H9 (cell line): Measurements from ENCODE around the gene CACNA2D4. TPM values are rescaled to one million over a fixed set of nuclear protein-coding genes. Genes with fewer than 3 reads are reported as not detected.

Experiments
- DNase-seq: peaks from one replicate; pipeline ENCODE4 v3.0.0-alpha.2; 2017
- H2AFZ ChIP-seq: one replicate; pipeline ENCODE4 v1.6.1; 2013; ENCODE audit warnings: mild to moderate bottlenecking, low read length, control low read depth, moderate library complexity
- H2AK5ac ChIP-seq: 2 replicates; pipeline ENCODE4 v1.6.1; 2013; ENCODE audit warnings: low read length, control low read depth, mixed read lengths; ENCODE audit not compliant: insufficient read length
- H2BK120ac ChIP-seq: one replicate; pipeline ENCODE4 v1.6.1; 2013; ENCODE audit warnings: low read depth, mild to moderate bottlenecking, low read length, control low read depth, inconsistent platforms; ENCODE audit not compliant: poor library complexity, severe bottlenecking
- H2BK12ac ChIP-seq: 2 replicates; pipeline ENCODE4 v1.6.1; 2013; ENCODE audit warnings: low read length, control low read depth, mixed read lengths, low read depth; ENCODE audit not compliant: insufficient read length
- H2BK15ac ChIP-seq: 2 replicates; pipeline ENCODE4 v1.6.1; 2013; ENCODE audit warnings: low read depth, low read length, control low read depth
- H2BK20ac ChIP-seq: one replicate; pipeline ENCODE4 v1.6.1; 2013; ENCODE audit warnings: low read depth, mild to moderate bottlenecking, low read length, control low read depth, inconsistent platforms; ENCODE audit not compliant: poor library complexity, severe bottlenecking
- H2BK5ac ChIP-seq: 2 replicates; pipeline ENCODE4 v1.6.1; 2013; ENCODE audit warnings: low read length, control low read depth, mixed read lengths; ENCODE audit not compliant: insufficient read length
- H3K14ac ChIP-seq: 2 replicates; pipeline ENCODE4 v1.6.1; 2013; ENCODE audit warnings: low read length, control low read depth; ENCODE audit not compliant: insufficient read depth
- H3K18ac ChIP-seq: 2 replicates; pipeline ENCODE4 v1.6.1; 2013; ENCODE audit warnings: low read depth, mild to moderate bottlenecking, mixed read lengths, low read length, control low read depth; ENCODE audit not compliant: insufficient read length
- H3K23ac ChIP-seq: 2 replicates; pipeline ENCODE4 v1.6.1; 2013; ENCODE audit warnings: low read length, control low read depth, mixed read lengths, low read depth; ENCODE audit not compliant: insufficient read length
- H3K23me2 ChIP-seq: 2 replicates; pipeline ENCODE4 v1.6.1; 2013; ENCODE audit warnings: low read depth, mild to moderate bottlenecking, mixed read lengths, low read length, control low read depth; ENCODE audit not compliant: insufficient read length, poor library complexity, severe bottlenecking
- H3K27ac ChIP-seq: 2 replicates; pipeline ENCODE4 v1.5.1; 2013; ENCODE audit warnings: low read length, control low read depth, mixed read lengths, low read depth; ENCODE audit not compliant: insufficient read length
- H3K27me3 ChIP-seq: 2 replicates; pipeline ENCODE4 v1.6.1; 2013; ENCODE audit warnings: low read length, control low read depth, inconsistent platforms; ENCODE audit not compliant: insufficient read depth
- H3K4ac ChIP-seq: 2 replicates; pipeline ENCODE4 v1.6.1; 2013; ENCODE audit warnings: low read depth, mild to moderate bottlenecking, control low read depth, inconsistent platforms, low read length, moderate library complexity
- H3K4me1 ChIP-seq: 2 replicates; pipeline ENCODE4 v1.6.1; 2013; ENCODE audit warnings: low read length, control low read depth, inconsistent platforms; ENCODE audit not compliant: insufficient read depth
- H3K4me2 ChIP-seq: 2 replicates; pipeline ENCODE4 v1.6.1; 2013; ENCODE audit warnings: low read length, control low read depth, mixed read lengths; ENCODE audit not compliant: insufficient read length, insufficient read depth
- H3K56ac ChIP-seq: 2 replicates; pipeline ENCODE4 v1.6.1; 2013; ENCODE audit warnings: low read depth, mild to moderate bottlenecking, mixed read lengths, low read length, control low read depth; ENCODE audit not compliant: insufficient read length
- H3K79me1 ChIP-seq: 2 replicates; pipeline ENCODE4 v1.6.1; 2013; ENCODE audit warnings: low read depth, mild to moderate bottlenecking, moderate library complexity, low read length, control low read depth, inconsistent platforms; ENCODE audit not compliant: insufficient read depth, poor library complexity, severe bottlenecking
- H3K79me2 ChIP-seq: 2 replicates; pipeline ENCODE4 v1.6.1; 2013; ENCODE audit warnings: low read length, control low read depth, inconsistent platforms; ENCODE audit not compliant: insufficient read depth
- H3K9ac ChIP-seq: 2 replicates; pipeline ENCODE4 v1.6.1; 2013; ENCODE audit warnings: low read length, control low read depth, mixed read lengths; ENCODE audit not compliant: insufficient read length; ENCODE audit errors: extremely low read depth
- H3K9me3 ChIP-seq: one replicate; pipeline ENCODE4 v1.6.1; 2013; ENCODE audit warnings: low read depth, low read length, inconsistent platforms; ENCODE audit not compliant: control insufficient read depth
- H3T11ph ChIP-seq: one replicate; pipeline ENCODE4 v1.6.1; 2013; ENCODE audit warnings: mild to moderate bottlenecking, low read length, control low read depth, inconsistent platforms
- H4K20me1 ChIP-seq: one replicate; pipeline ENCODE4 v1.6.1; 2013; ENCODE audit not compliant: control insufficient read depth, insufficient read length, insufficient read depth
- H4K5ac ChIP-seq: 2 replicates; pipeline ENCODE4 v1.6.1; 2013; ENCODE audit warnings: low read depth, mild to moderate bottlenecking, mixed read lengths, low read length, control low read depth; ENCODE audit not compliant: insufficient read length
- H4K8ac ChIP-seq: replicated peaks from 2 replicates; pipeline ENCODE4 v1.6.1; 2013; ENCODE audit warnings: low read length, control low read depth, mixed read lengths, low read depth; ENCODE audit not compliant: insufficient read length
- H4K91ac ChIP-seq: 2 replicates; pipeline ENCODE4 v1.6.1; 2013; ENCODE audit warnings: low read depth, mild to moderate bottlenecking, moderate library complexity, mixed read lengths, low read length, control low read depth; ENCODE audit not compliant: insufficient read length
- H3K27ac Mint-ChIP-seq, 3 experiments: 2 replicates in 2 of 3; 3 replicates in 1 of 3; pipeline ENCODE4 v1.8.0; 2020 to 2021; ENCODE audit warnings: mixed read lengths in 3 of 3, mild to moderate bottlenecking in 1 of 3, moderate library complexity in 1 of 3
- H3K27me3 Mint-ChIP-seq: 2 replicates; pipeline ENCODE4 v1.8.0; 2021; ENCODE audit warnings: low read depth, mild to moderate bottlenecking, moderate library complexity, mixed read lengths
- H3K36me3 Mint-ChIP-seq, 3 experiments: 2 replicates in 2 of 3; 3 replicates in 1 of 3; pipeline ENCODE4 v1.8.0; 2020 to 2021; ENCODE audit warnings: low read depth in 3 of 3, mixed read lengths in 3 of 3; ENCODE audit not compliant: insufficient read depth in 1 of 3
- H3K4me1 Mint-ChIP-seq, 2 experiments: 2 replicates each; pipeline ENCODE4 v1.8.0; 2020; ENCODE audit warnings: mixed read lengths in 2 of 2
- H3K4me3 Mint-ChIP-seq, 2 experiments: 2 replicates in 1 of 2; 3 replicates in 1 of 2; pipeline ENCODE4 v1.8.0; 2020 to 2021; ENCODE audit warnings: mild to moderate bottlenecking in 2 of 2, mixed read lengths in 2 of 2, moderate library complexity in 1 of 2
- H3K9me3 Mint-ChIP-seq, 2 experiments: 2 replicates in 1 of 2; 3 replicates in 1 of 2; pipeline ENCODE4 v1.8.0; 2020; ENCODE audit warnings: mild to moderate bottlenecking in 2 of 2, mixed read lengths in 2 of 2, moderate library complexity in 1 of 2
- CTCF ChIP-seq: fragments of 200-600 bp; sonication (generic); conservative IDR thresholded peaks from 3 replicates; pipeline ENCODE4 v1.8.0; 2021; ENCODE audit warnings: antibody characterized with exemption, mild to moderate bottlenecking
- WGBS: extraction: QIAGEN DNeasy Blood & Tissue Kit; methylation state at CpG from one replicate; pipeline ENCODE4 v1.1.7; 2013; ENCODE audit warnings: missing lambda C conversion rate, low lambda C conversion rate, mixed read lengths; ENCODE audit not compliant: insufficient read length; ENCODE audit errors: extremely low coverage; 5-methylcytosine and 5-hydroxymethylcytosine counted together
- total RNA-seq: library from RNA; stranded (reverse); gene quantifications from 2 replicates; pipeline ENCODE4 v1.2.1, GENCODE V29; 2021

The CACNA2D4 gene
- total RNA-seq, 1 experiment from 2014 or later = 0.79 TPM

GRCh38 chr12:1747609-1748008 is 170.8 kb downstream of the CACNA2D4 start:
- WGBS = no CpG with 5 or more reads among the region's 2 CpGs
- Mint-ChIP-seq H3K4me1 (peaks cover 8% of the 10 kb centered on the region in 2 experiments), H3K4me3 (no peak overlapping the region)

More at GRCh38 chr12:1747609-1748008, 170.8 kb downstream of the CACNA2D4 start:
- Histone ChIP-seq H3K9me3 (no peaks in the 10 kb centered on the region), H3K79me1 (no peaks in the 10 kb centered on the region), H3K4me2 (no peak overlapping the region), H3K79me2 (peaks cover 3% of the 10 kb centered on the region; the same call in 1 of the 2 replicates), H3K27me3 (no peaks in the 10 kb centered on the region), H4K5ac (no peak overlapping the region), H3K27ac (no peak overlapping the region), H3K4me1 (peaks cover 2% of the 10 kb centered on the region; the same call in 1 of the 2 replicates), H3K14ac (no peak overlapping the region), H3K56ac (no peak overlapping the region), H3T11ph (no peak overlapping the region), H2AK5ac (no peak overlapping the region), H4K91ac (no peak overlapping the region), H3K18ac (no peak overlapping the region), H3K23ac (no peak overlapping the region), H2BK20ac (no peak overlapping the region), H2AFZ (no peak overlapping the region), H4K8ac (no peak overlapping the region), H3K23me2 (no peaks in the 10 kb centered on the region), H2BK15ac (no peak overlapping the region), H3K4ac (no peak overlapping the region), H4K20me1 (no peaks in the 10 kb centered on the region), H2BK120ac (no peak overlapping the region), H2BK12ac (no peak overlapping the region), H2BK5ac (no peak overlapping the region), H3K9ac (no peak overlapping the region)
- Mint-ChIP-seq H3K27me3 (no peaks in the 10 kb centered on the region), H3K9me3 (peaks cover 19 to 22% of the 10 kb centered on the region in 2 experiments), H3K36me3 (peaks cover 30 to 39% (median 38%) of the 10 kb centered on the region in 3 experiments), H3K27ac (no peak overlapping the region)
- TF ChIP-seq CTCF = no peak
- no peak for DNase-seq
